Endothelial cell of umbilical vein (primary cell): Measurements from ENCODE around the gene RUNDC3A. TPM values are rescaled to one million over a fixed set of nuclear protein-coding genes. Genes with fewer than 3 reads are reported as not detected.

Experiments used
- BruUV-seq: library from RNA; stranded (reverse); fragments of 400-500 nt; replicated peaks from 2 replicates; lab custom pipeline; 2021; lab: Mats Ljungman, UMichigan
- CTCF ChIA-PET: fragments of 300-600, 350-600 bp; sonication (Branson Sonifier 250); formaldehyde crosslinking; loops from one replicate; lab custom pipeline; 2021; ENCODE audit warnings: antibody characterized with exemption, inconsistent platforms; lab: Charles Lee
- POLR2A ChIA-PET: fragments of 300-600, 350-600 bp; sonication (Branson Sonifier 250); formaldehyde crosslinking; loops from one replicate; lab custom pipeline; 2021; ENCODE audit warnings: antibody characterized with exemption, inconsistent platforms; lab: Charles Lee
- DNase-seq: peaks from one replicate; pipeline ENCODE4 v3.0.0-alpha.2; 2011; ENCODE audit warnings: low read depth, low spot score
- FAIRE-seq: peaks from 2 replicates; lab custom pipeline; 2011; peaks lifted over from hg19 to GRCh38; lab: Jason Lieb, UNC
- H2AFZ ChIP-seq: 2 replicates; pipeline ENCODE4 v1.6.0; 2012; ENCODE audit warnings: low read depth, low read length, control low read depth, inconsistent platforms
- H3K27ac ChIP-seq: 2 replicates; pipeline ENCODE4 v1.5.1; 2011; ENCODE audit warnings: low read depth, mild to moderate bottlenecking, control low read depth, low read length, moderate library complexity; ENCODE audit not compliant: insufficient read depth
- H3K27me3 ChIP-seq, 2 experiments: 2 replicates each; pipeline versions ENCODE4 v1.6.0 to v1.6.1; 2011; ENCODE audit warnings: low read length in 2 of 2, mixed read lengths in 1 of 2; ENCODE audit not compliant: control insufficient read depth in 2 of 2, insufficient read depth in 2 of 2
- H3K36me3 ChIP-seq, 2 experiments: 2 replicates in 1 of 2; 3 replicates in 1 of 2; pipeline ENCODE4 v1.5.1; 2011; ENCODE audit warnings: low read length in 2 of 2, mild to moderate bottlenecking in 1 of 2, moderate library complexity in 1 of 2; ENCODE audit not compliant: control insufficient read depth in 2 of 2, insufficient read depth in 2 of 2; ENCODE audit errors: extremely low read depth in 1 of 2
- H3K4me1 ChIP-seq: 3 replicates; pipeline ENCODE4 v1.5.1; 2011; ENCODE audit warnings: mild to moderate bottlenecking, low read length; ENCODE audit not compliant: control insufficient read depth, insufficient read depth; ENCODE audit errors: extremely low read depth
- H3K4me2 ChIP-seq: 2 replicates; pipeline ENCODE4 v1.6.1; 2011; ENCODE audit warnings: low read length, control low read depth, mixed read lengths; ENCODE audit not compliant: insufficient read depth
- H3K4me3 ChIP-seq, 3 experiments: fragments of 200-600 bp in 1 of 3; sonication (generic), shearing (Covaris generic) in 1 of 3; replicated peaks in 1 of 3; 2 replicates each; pipeline ENCODE4 v1.5.1; 2011 to 2016; ENCODE audit warnings: control low read depth in 3 of 3, low read length in 3 of 3, mild to moderate bottlenecking in 2 of 3, inconsistent platforms in 1 of 3, low read depth in 1 of 3, moderate library complexity in 1 of 3; ENCODE audit not compliant: insufficient read depth in 1 of 3
- H3K79me2 ChIP-seq: 2 replicates; pipeline ENCODE4 v1.6.0; 2012; ENCODE audit warnings: low read length, inconsistent platforms; ENCODE audit not compliant: control insufficient read depth, insufficient read depth
- H3K9ac ChIP-seq: replicated peaks from 2 replicates; pipeline ENCODE3; 2011; ENCODE audit warnings: low read length, control low read depth; ENCODE audit not compliant: insufficient read depth; ENCODE audit errors: extremely low read depth
- H3K9me1 ChIP-seq: replicated peaks from 3 replicates; pipeline ENCODE4 v1.6.0; 2011; ENCODE audit warnings: mild to moderate bottlenecking, low read length; ENCODE audit not compliant: control insufficient read depth, insufficient read depth; ENCODE audit errors: extremely low read depth
- H3K9me3 ChIP-seq: replicated peaks from 2 replicates; pipeline ENCODE4 v1.5.1; 2012; ENCODE audit warnings: low read length, inconsistent platforms; ENCODE audit not compliant: control insufficient read depth, insufficient read depth
- H4K20me1 ChIP-seq: replicated peaks from 2 replicates; pipeline ENCODE3; 2011; ENCODE audit warnings: mild to moderate bottlenecking, low read length; ENCODE audit not compliant: control insufficient read depth, insufficient read depth; ENCODE audit errors: extremely low read depth
- EZH2 ChIP-seq: IDR thresholded peaks from 2 replicates; pipeline ENCODE4 v1.6.1; 2012; ENCODE audit warnings: borderline replicate concordance, low read depth, mild to moderate bottlenecking, moderate library complexity, low read length, inconsistent platforms; ENCODE audit not compliant: severe bottlenecking
- FOS ChIP-seq: IDR thresholded peaks from 2 replicates; pipeline ENCODE4 v1.6.1; 2011; ENCODE audit warnings: mild to moderate bottlenecking, low read length, moderate library complexity, borderline replicate concordance; ENCODE audit not compliant: insufficient read depth
- GATA2 ChIP-seq: IDR thresholded peaks from 2 replicates; pipeline ENCODE4 v1.7.0; 2011; ENCODE audit warnings: low read depth, mild to moderate bottlenecking, moderate library complexity, mixed read lengths, low read length; ENCODE audit not compliant: insufficient read length, insufficient read depth
- JUN ChIP-seq: IDR thresholded peaks from 2 replicates; pipeline ENCODE4 v1.6.1; 2011; ENCODE audit warnings: borderline replicate concordance, low read depth; ENCODE audit not compliant: insufficient read length, insufficient read depth
- MAX ChIP-seq: IDR thresholded peaks from 2 replicates; pipeline ENCODE4 v1.6.1; 2011; ENCODE audit not compliant: insufficient read depth, insufficient read length
- MYC ChIP-seq: IDR thresholded peaks from one replicate; pipeline ENCODE4 v1.6.1; 2011; ENCODE audit warnings: mild to moderate bottlenecking, low read depth, low read length
- POLR2A ChIP-seq: IDR thresholded peaks from 2 replicates; pipeline ENCODE4 v1.6.1; 2012; ENCODE audit warnings: low read depth, mild to moderate bottlenecking, control low read depth, low read length
- POLR2AphosphoS5 ChIP-seq: IDR thresholded peaks from 2 replicates; pipeline ENCODE4 v1.6.1; 2012; ENCODE audit warnings: low read depth, mild to moderate bottlenecking, control low read depth, low read length, moderate library complexity; ENCODE audit not compliant: insufficient read depth
- dilution Hi-C: fragments of 300-500 bp; cut with MboI; formaldehyde crosslinking; loops from one replicate; pipeline ENCODE4 v1.15.0; 2019; ENCODE audit warnings: low sequenced_read_pairs; ENCODE audit not compliant: extremely low pct_ligation_motif_present
- intact Hi-C: fragments of 100-400 bp; cut with micrococcal nuclease; formaldehyde crosslinking; loops from one replicate; pipeline ENCODE4 v1.10.0; 2022
- polyA plus RNA-seq, 4 experiments: library from polyadenylated mRNA; depleted of rRNA in 3 of 4; stranded (reverse) in 3 of 4; unstranded in 1 of 4; fragments of >200 nt; gene quantifications; 2 replicates each; pipeline versions ENCODE4 v1.2.1 to v1.2.3, GENCODE V29; 2011 to 2012; ENCODE audit warnings: missing spikeins in 1 of 4
- total RNA-seq: library from RNA; stranded (reverse); gene quantifications from 2 replicates; pipeline ENCODE4 v1.2.3, GENCODE V29; 2021
- TF ChIP-seq, protein P1 (sequence below), 2 donors: IDR thresholded peaks; 1 replicate in 1 of 2; 2 replicates in 1 of 2; pipeline ENCODE4 v1.5.1; 2011; ENCODE audit warnings: low read length in 2 of 2, mild to moderate bottlenecking in 2 of 2, moderate library complexity in 2 of 2, control low read depth in 1 of 2, inconsistent platforms in 1 of 2, low read depth in 1 of 2; ENCODE audit not compliant: insufficient read depth in 1 of 2; ENCODE audit errors: extremely low read depth in 1 of 2

The RUNDC3A gene
- total and polyA plus RNA-seq, 2 donors (not counting 3 experiments of a cell fraction or from before 2014, with no cell fraction given), result 0.12 TPM; not detected in 1

DNA sequence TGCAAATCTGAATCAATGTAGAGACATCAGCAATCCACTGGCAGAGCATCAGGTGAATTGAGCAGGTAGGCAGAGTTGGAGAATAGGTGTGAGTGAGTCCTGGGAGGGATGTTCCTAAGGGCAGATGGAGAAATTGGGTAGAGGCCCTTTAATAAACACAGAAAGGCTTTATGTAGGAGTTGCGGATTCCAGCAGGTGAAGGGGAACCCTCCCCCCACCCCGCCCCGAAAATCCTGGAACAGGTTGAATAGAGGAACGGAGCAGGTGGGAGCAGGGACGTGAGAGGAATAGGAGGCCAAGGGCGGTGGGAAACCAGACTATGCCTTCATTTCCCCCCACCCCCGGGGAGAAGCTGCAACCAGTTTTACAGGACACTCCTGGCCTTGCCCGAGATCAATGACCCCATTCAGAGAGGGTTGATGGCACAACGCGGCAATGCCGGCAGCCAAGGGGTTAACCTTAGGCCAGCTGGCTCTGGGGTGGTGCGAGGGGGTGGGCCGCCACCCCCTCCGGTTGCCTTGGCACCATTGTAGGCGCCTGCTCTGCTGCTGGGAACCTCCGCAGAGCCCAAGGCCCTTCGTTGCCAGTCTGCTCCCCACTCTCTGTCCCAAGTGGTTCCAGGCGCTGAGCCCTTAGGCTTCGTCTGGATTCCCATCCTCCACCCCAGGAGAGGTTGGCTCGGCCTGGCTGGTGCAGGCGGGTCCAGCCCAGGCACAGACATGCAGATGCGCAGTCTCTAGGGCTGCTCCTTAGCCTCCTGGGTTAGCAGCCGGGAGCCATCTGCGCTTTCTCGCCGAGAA, 814 bp upstream of the RUNDC3A start:
- FAIRE-seq (no peak), DNase-seq (no peak)
- no TSS peak for BruUV-seq
- Histone ChIP-seq H4K20me1 (no peaks in the 10 kb centered on the region), H3K27ac (no peak overlapping the region), H2AFZ (no peak overlapping the region), H3K79me2 (no peaks in the 10 kb centered on the region), H3K4me3 (no peak overlapping the region), H3K4me1 (no peaks in the 10 kb centered on the region), H3K9me1 (no peaks in the 10 kb centered on the region), H3K36me3 (no peaks in the 10 kb centered on the region), H3K9me3 (no peaks in the 10 kb centered on the region), H3K4me2 (no peak overlapping the region), H3K9ac (no peak overlapping the region), H3K27me3 (peaks cover 16 to 17% of the 10 kb centered on the region in 2 experiments)
- no peak for TF ChIP-seq JUN
- TF ChIP-seq EZH2, result peak; percentile 67
- dilution Hi-C loops, result no loop called here
- ChIA-PET POLR2A (interaction anchor here (0.7 kb wide), 1 partner anchor 17 kb away, joined by 6 read pairs; no protein-coding TSS in a partner anchor), CTCF (interaction anchor here (0.6 to 1.2 kb wide), 13 partner anchors 8 to 104 kb away, joined by 3 to 8 read pairs (median 3); partner anchors contain the start of gene UBTF)
- intact Hi-C loops, result loop anchor here (5.0 kb wide), 1 partner anchor 85 kb away; no protein-coding TSS in a partner anchor

- dilution Hi-C loops (no loop called here), intact Hi-C loops (loop anchor here (5.0 kb wide), 1 partner anchor 87 kb away; no protein-coding TSS in a partner anchor)
- Histone ChIP-seq H3K9me1 (no peaks in the 10 kb centered on the region), H3K27me3 (peaks cover 18 to 21% of the 10 kb centered on the region in 2 experiments), H3K9me3 (no peaks in the 10 kb centered on the region), H3K27ac (no peak overlapping the region), H3K4me3 (no peak overlapping the region), H3K79me2 (no peaks in the 10 kb centered on the region), H2AFZ (no peak overlapping the region), H3K4me1 (no peaks in the 10 kb centered on the region), H3K36me3 (no peaks in the 10 kb centered on the region), H3K9ac (no peak overlapping the region), H4K20me1 (no peaks in the 10 kb centered on the region), H3K4me2 (peak overlapping the region; percentile 18)
- ChIA-PET CTCF (interaction anchor here (0.7 to 1.2 kb wide), 13 partner anchors 9 to 105 kb away, joined by 3 to 8 read pairs (median 4); partner anchors contain the start of gene UBTF), POLR2A (no interaction called here)
- no peak for DNase-seq
- no peak for FAIRE-seq
- TF ChIP-seq MAX (no peak), POLR2AphosphoS5 (no peak), FOS (no peak), JUN (no peak), GATA2 (no peak), EZH2 (no peak), MYC (no peak), POLR2A (no peak)
- TF ChIP-seq, protein P1, sequence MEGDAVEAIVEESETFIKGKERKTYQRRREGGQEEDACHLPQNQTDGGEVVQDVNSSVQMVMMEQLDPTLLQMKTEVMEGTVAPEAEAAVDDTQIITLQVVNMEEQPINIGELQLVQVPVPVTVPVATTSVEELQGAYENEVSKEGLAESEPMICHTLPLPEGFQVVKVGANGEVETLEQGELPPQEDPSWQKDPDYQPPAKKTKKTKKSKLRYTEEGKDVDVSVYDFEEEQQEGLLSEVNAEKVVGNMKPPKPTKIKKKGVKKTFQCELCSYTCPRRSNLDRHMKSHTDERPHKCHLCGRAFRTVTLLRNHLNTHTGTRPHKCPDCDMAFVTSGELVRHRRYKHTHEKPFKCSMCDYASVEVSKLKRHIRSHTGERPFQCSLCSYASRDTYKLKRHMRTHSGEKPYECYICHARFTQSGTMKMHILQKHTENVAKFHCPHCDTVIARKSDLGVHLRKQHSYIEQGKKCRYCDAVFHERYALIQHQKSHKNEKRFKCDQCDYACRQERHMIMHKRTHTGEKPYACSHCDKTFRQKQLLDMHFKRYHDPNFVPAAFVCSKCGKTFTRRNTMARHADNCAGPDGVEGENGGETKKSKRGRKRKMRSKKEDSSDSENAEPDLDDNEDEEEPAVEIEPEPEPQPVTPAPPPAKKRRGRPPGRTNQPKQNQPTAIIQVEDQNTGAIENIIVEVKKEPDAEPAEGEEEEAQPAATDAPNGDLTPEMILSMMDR (IDR thresholded peaks at IDR 0.05; ENCODE audit: extremely low read depth in 1 of 2, insufficient read depth in 1 of 2, low read depth in 1 of 2, low read length in 2 of 2), result no peak
- no TSS peak for BruUV-seq
Observed at GRCh38 chr17:44308865-44309264, 464 bp downstream of the RUNDC3A start.
